Activated gamma-delta T cell (primary cell): ENCODE results near the gene FAM171A1.
"Not testable (repeated sequence)": the region's sequence is repeated elsewhere in the genome, so short reads cannot be mapped to it uniquely, and the experiment has no call there.

Source experiments
- DNase-seq: peaks from one replicate; lab custom pipeline; 2025; lab: John Stamatoyannopoulos, UW

The FAM171A1 gene

DNA sequence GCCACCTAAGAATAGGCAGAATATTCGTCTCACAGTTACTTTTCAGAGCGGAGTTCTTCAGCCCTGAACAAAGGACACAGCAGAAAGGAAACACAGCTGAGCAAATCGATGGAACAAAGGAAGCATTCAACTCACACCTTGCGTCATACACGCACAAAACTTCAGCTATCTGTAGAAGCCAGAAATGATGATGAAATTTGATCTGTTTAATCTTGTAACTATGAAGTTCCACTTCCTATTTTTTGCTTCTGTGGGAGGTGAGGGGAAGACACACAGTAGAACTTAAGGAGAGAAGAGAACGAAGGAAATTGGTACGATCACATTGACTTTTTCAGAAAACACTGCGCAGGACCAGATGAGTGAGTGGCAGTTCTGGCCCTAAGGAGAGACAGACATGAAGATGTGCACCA lies 26.2 kb downstream of the FAM171A1 start:
- no peak for DNase-seq

DNA sequence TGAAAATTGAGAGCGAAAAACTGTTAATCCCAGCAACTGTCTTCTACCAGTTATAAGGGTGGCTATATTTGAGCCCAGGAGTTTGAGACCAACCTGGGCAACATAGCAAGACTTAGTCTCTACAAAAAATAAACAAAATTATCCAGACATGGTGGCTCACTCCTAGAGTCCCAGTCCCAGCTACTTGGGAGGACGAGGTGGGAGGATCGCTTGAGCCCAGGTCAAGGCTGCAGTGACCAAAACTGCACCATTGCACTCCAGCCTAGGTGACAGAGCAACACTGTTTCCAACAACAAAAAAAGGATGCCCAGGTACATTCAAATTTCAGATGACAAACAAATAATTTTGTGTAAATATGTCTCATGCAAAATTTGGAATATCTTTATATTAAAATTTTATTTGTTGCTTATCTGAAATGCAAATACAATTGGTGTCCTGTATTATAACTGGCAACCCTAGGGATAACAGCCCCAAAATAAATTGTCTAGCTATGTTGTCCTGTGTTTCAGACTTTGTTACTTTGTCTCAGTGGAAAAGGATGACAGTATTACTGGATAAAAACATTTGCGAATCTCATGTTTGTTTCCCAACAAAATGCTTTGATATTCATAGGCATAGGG lies 26.7 kb downstream of the FAM171A1 start:
- DNase-seq, result no peak

DNA sequence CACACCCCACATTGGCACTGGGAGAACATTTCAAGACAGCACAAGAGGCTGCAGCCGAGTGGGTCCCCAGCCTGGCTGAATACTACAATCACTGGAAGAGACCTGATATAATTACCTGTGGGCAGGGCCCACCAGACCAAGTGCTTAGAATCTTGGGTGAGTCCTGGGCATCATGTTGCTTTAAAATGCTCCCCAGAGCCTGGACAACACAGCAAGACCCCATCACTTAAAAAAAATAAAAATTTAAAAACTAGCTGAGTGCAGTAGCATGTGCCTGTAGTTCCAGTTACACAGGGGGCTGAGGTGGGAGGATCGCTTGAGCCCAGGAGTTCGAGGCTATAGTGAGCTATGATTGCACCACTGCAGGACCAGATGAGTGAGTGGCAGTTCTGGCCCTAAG lies 28.1 kb downstream of the FAM171A1 start:
- no peak for DNase-seq

DNA sequence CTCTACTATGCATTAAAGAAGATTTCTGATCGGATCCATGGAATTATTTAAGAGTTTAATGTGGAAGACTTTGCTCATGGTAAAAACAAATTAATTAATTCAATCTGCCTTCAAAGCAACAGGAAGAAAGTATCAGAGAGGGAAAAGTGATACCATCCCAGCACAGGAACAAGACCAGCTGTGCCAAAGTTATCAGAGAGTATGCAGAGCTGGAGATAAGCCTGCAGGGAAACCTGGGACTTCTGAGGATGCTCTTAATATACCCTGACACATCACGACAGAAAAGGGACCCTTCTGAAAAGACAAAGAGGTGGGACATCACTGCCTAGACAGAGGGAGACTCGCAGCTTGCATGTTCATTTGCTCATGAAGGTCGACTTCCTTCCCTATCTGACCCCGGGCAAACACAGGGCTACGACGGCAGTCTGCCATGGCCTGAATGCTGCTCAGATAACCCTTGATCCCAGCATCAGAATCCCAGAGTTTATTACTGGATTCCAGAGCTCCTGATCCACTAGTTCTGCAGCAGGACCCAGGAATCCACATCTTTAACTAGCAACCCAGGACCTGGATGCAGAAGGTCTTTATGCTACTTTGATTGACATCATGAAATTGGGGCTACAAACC lies 29.5 kb downstream of the FAM171A1 start:
- DNase-seq, result no peak

DNA sequence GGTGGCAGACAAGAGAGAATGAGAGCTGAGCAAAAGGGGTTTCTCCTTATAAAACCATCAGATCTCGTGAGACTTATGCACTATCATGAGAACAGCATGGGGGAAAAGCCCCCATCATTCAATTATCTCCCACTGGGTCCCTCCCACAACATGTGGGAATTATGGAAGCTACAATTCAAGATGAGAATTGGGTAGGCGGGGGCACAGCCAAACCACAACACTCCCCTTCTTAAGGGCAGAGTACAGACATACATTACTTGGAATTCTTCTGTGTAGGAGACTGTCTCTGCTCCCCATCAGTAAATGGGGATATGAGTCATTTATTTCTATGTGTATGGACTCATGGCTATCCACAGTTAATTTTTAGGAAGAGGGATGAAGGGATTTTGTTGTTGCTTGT lies 31.2 kb downstream of the FAM171A1 start:
- DNase-seq, result no peak

DNA sequence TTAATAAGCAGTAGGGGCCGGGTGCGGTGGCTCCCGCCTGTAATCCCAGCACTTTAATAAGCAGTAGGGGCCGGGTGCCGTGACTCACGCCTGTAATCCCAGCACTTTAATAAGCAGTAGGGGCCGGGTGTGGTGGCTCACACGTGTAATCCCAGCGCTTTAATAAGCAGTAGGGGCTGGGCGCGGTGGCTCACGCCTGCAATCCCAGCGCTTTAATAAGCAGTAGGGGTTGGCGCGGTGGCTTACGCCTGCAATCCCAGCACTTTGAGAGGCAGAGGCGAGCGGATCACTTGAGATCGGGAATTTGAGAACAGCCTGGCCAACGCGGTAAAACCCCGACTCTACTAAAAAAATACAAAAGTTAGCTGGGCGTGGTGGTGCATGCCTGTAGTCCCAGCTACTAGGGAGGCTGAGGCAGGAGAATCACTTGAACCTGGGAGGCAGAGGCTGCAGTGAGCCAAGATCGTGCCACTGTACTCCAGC lies 33.6 kb downstream of the FAM171A1 start:
- not testable (repeated sequence) for DNase-seq

DNA sequence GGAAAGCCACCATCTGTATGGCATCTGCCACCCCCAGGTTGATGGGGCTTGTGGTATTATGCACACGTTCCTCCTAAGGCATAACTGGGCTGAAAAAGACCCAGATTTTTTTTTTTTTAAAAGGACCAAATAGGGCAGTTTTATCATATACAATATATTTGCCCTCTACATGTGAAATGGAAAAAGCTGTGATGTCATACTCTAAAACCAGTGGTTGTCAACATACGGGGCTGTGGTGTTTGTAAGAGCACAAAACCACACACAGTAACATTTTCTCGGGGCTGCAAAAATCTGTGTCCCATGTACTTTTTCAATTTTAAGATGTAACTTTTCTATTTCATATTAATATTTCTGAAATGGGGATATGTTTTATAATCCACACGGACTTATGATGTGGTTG lies 34.9 kb downstream of the FAM171A1 start:
- DNase-seq, result no peak

DNA sequence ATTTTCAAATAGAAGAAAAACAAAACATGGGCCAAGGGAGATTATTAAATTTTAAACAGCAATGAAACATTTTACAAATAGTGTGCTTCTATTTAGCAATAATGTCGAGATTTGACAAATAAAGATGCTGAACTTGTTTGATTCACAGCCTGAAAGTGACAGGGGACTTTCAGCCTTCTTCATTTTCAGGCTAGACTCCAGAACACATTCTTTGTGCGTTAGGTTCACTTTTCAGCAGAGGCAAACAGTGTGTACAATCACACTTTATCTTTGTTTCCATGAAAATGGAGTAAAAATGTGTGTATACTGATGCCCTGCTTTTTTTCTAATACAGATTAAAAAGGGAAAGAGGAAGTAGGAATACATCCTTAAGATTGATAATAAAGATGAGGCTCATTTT lies 35.6 kb downstream of the FAM171A1 start:
- no peak for DNase-seq

DNA sequence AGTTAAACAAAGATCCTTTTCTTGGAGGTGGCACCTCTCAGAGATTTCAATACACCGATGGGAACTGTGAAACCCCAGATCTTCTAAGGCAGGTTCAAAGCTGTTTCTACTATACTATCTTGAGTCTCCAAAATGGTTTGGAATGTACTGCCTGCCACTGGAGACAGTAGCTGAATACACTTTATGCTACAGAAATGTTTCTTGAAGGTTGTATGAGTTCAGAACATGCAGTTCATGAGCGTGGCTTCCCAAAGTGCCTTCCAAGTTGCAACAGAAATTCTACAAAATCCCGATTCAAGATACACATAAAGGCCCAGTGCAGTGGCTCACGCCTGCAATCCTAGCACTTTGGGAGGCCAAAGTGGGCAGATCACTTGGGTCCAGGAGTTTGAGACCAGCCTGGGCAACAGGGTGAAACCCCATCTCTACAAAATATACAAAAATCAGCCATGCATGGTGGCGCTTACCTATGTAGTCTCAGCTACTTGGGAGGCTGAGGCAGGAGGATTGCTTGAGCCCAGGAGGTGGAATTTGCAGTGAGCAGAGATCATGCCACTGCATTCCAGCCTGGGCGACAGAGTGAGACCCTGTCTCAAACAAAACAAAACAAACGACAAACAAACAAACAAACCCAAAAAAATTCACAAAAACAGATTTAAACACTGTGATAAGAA lies 36.3 kb downstream of the FAM171A1 start:
- DNase-seq, result no peak

DNA sequence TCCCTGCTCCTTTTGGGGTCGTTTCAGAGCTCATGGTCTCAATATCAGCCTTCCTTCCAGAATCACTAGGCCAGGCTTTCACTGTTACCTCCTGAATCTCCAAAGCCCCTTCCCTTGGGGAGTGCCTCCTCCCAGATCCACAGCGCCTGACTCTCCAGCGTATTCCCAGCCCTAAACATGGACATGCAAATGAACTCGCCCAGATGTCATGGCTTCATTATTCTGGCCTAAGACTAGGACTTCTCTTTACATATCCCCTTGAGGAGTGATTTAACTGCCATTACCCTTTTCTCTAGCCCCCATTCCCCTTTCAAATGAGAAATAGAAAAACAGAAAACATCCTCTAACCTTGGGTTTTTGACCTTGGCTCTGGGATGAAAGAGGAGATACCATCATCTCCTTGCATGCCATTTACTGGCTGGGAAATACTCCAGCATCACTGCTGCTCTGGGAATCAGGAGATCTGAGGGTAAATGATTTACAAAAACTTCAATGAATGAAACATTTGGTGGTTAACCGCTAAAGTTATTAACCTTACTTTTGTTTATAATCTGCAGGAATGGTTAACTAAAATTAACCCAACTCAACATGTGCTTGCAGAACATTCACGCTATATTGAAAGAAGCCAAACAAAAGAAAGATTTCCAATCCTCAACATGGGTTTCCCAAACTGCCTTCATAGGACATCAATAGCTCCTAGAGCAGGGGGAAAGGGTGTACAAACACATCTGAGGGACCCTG lies 37.0 kb downstream of the FAM171A1 start:
- no peak for DNase-seq

DNA sequence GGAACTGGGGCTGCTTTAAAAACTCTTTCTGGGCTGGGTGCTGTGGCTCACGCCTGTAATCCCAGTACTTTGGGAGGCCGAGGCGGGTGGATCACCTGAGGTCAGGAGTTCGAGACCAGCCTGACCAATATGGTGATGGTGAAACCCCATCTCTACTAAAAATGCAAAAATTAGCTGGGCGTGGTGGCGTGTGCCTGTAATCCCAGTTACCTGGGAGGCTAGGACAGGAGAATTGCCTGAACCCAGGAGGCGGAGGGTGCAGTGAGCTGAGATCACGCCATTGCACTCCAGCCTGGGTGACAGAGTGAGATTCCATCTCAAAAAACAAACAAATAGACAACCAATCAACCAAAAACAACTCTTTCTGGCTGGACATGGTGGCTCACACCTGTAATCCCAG lies 37.9 kb downstream of the FAM171A1 start:
- not testable (repeated sequence) for DNase-seq

DNA sequence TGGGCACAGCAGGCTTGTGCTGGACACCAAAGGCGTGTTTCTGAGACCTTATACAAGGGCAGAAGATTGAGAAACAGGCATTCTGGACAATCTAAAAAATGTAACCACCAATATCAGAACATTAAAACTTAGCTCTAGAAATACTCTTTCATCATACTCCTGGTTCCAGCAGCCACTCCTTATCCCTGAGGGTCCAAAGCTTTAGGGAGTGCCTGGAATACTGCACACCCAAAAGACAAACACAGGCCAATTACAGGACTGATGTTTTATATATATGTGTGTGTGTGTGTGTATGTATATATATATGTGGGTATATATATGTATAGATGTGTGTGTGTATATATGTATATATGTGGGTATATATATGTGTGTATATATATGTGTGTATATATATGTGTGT lies 39.6 kb downstream of the FAM171A1 start:
- no peak for DNase-seq

DNA sequence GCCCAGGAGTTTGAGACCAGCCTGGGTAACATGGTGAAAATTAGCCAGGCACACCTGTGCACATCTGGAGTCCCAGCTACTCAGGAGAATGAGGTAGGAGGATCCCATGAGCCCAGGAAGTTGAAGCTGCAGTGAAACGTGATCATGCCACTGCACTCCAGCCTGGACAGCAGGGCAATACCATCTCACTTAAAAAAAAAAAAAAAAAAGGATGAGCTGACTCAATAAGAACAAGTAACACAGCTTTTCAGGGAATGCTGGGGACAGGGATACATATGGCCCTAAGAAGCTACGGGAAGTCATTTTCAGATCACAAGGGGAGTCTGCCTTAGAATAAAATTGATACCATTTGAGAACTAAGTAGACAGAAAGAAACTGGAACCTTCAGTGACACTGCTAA lies 41.7 kb downstream of the FAM171A1 start:
- no peak for DNase-seq

DNA sequence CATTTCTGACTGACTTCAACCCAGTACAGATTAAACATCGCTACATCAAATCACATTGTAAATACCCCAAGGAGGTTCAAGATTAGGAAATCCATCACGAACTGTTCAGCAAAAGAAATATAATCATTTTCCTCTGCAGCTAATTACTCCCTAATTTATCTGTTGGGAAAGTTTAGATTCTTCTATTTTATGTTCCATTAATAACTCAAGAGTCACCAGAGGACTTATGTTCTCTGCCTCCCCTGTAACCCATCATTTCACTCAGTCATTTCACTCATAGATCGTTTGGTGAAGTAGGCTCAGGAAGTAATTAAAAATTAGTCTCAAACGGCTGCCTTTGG lies 45.2 kb downstream of the FAM171A1 start:
- no peak for DNase-seq

DNA sequence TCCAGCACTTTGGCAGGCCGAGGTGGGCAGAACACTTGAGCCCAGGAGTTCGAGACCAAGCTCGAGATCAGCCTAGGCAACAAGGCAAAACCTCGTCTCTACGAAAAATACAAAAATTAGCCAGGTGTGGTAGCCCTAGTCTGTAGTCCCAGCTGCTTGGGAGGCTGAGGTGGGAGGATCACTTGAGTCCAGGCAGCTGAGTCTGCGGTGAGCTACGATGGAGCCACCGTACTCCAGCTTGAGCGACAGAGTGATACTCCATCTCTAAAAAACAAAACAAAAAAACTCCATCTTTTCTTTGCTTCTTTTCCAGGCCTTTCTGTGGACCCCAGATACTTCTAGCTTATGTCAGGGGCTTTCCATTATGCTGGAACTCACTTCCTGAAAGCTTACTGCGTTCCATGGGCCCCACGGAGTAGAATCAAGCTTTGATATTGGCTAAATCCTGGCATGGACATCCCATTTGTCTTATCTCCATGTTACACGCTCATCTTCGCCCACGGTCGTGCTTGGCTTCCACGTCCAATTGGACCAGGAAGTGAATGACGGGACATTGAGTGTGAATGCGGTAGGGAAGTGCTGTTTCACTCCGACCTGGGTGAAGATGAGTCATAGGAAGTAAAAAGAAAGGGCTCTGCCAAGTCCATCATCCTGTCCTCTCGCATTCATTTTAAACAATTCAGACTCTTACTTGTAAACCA lies 45.7 kb downstream of the FAM171A1 start:
- DNase-seq, result no peak

DNA sequence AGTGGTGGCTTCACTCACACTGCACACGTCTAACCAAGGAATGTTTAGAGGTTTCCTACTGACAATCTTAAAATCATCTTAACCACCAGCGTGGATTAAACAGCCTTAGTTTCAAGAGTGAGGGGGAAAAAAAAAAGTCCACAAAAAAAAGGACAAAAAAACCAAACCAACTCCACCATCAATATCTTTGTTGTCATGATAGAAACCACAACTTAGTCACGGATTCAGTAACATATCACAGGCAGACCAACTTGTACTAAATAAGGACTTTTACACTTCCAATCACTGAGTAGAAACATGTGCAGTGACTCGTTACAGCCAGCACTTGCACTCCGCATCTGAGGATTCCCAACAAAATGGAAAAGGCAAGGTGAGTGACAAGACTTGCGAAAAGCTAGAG lies 46.5 kb downstream of the FAM171A1 start:
- DNase-seq, result no peak

DNA sequence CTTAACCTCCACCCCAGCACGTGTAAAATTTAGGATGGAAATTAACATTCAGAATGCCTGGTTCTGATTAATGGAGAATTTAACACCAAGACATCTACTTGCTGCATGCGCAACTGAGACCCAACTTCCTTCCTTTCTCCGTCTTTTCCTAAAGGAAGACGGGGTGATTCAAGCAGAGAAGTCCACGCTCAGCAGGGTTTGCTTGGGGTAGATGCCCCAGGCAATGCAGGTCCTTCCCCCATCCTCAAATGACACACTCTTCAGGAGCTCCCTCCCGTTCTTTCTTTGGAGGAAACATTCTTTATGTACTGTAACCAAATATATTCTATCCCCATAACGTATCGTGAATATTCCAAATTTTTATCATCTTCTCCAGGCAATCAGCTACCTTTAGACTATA lies 47.0 kb downstream of the FAM171A1 start:
- no peak for DNase-seq

DNA sequence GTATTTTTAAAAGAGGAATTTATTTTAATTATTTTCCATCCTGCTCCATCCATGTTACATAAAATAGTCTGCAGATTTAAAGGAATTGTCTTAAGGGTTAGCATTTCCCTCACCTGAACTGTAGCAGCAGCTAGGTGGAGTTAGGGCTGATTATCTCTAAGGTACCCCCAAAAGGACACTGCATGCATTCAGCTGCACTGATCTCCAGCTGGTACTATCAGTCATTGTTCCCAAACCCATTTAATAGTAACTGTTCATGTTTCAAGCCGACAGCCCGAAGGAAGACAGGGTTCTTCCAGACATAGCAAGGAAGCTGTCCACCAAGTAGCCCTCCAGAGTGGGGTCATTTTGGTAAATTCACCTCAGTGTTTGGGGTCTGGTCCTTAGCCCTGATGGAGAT lies 48.7 kb downstream of the FAM171A1 start:
- DNase-seq, result no peak

DNA sequence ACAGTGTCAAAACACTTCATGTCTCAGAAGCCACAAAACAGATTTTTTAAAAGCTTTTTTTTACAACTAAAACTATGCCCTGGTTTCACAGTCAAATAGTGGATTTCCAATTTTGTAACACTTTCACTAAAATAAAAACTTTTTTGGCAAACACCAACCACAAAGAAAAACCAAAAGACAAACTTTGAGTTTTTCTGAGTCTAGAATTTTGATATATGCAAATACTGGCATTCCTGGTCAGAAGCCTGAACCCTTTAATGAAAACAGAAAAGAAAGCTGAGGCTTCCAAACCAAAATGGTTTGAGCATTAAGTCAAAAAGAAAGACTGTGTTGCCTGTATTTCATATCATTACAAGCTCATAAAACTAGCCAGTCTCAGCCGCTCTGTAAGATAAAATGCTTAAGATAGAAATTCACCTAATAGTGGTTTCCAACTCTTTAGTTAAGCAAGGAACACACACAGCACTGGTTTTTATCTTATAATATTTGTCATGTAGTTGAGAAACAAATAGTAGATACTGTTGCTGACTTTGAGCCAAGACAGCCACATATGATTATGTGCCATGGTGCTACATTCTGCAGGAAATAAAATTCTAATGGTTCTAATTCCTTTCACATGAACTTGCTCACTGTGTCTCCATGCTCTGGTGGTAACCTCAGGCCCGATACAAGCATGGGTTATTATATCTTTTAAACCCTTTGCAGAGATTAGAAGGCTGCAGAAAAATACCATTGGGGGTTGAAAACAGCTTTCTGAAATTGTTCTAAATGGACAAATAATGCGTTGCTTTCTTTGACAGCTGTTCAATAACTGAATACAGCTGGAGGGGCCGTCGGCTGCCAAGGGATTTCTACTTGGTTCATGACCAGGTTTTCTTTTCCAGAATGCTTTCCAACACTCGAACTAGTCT lies 49.4 kb downstream of the FAM171A1 start:
- DNase-seq, result no peak

DNA sequence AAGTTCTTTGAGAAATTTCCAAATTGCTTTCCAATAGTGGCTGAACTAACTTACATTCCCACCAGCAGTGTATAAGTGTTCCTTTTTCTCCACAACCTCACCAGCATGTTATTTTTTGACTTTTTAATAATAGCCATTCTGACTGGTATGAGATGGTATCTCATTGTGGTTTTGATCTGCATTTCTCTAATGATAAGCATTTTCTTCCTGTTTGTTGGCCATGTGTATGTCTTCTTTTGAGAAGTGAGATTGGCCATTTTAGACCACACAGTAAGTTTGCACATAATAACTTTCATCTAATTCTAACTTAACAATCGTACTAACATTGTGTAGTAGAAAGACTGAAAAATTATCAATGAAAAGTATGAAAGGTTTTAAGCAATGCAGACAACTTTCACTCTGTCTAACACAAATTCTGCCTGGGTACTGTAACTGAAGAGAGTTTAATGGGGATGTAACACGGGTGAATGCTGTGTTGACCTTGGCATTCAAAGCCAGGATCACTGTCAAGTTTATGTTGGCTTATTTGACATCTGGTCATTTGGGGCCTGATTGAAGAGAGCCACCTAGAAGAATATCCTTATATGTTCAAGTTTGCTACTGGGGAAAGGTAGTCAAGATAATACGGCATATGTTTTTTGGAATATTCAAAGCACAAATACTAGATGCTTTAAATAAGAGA lies 50.4 kb downstream of the FAM171A1 start:
- no peak for DNase-seq

DNA sequence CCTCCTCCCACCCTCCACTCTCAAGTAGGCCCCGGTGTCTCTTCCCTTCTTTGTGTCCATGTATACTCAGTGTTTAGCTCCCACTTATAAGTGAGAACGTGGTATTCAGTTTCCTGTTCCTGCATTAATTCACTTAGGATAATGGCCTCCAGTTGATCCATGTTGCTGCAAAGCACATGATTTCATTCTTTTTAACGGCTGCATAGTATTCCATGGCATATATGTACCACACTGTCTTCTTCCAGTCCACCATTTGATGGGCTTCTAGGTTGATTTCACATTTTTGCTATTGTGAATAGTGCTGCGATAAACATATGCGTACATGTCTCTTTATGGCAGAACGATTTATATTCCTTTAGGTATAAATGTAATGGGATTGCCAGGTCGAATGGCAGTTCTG lies 51.0 kb downstream of the FAM171A1 start:
- no peak for DNase-seq
